ENCODE measurements around the gene MUC6.

- no peak for TF ChIP-seq CTCF (IDR thresholded peaks at IDR 0.05 in 8 of 11, conservative IDR thresholded peaks at IDR 0.05 in 3 of 11)
- no peak for TF ChIP-seq POLR2A (IDR thresholded peaks at IDR 0.05)
- TF ChIP-seq POLR2AphosphoS5 (IDR thresholded peaks at IDR 0.05): no peak
These were observed 29.2 kb downstream of the MUC6 start for GRCh38 chr11:1007279-1007678.
